ENCODE results near the gene KCNG2.

KCNG2 gene

GRCh38 chr18:79829136-79829854 is 31.6 kb downstream of the KCNG2 start:
- Histone ChIP-seq H3K9ac (ENCODE audit: low read length) (no peak overlapping the region), H3K27me3 (ENCODE audit: insufficient read depth, low read length) (no peaks in the 10 kb centered on the region), H3K4me3 (ENCODE audit: low read depth, low read length, poor library complexity, severe bottlenecking) (no peak overlapping the region), H3K79me2 (ENCODE audit: insufficient read depth, low read length) (no peaks in the 10 kb centered on the region), H3K4me1 (ENCODE audit: insufficient read depth, low read length, severe bottlenecking) (peaks cover 5% of the 10 kb centered on the region), H3K9me3 (ENCODE audit: low read length) (no peaks in the 10 kb centered on the region), H3K36me3 (ENCODE audit: insufficient read depth, low read length) (no peaks in the 10 kb centered on the region), H3K27ac (ENCODE audit: low read depth, low read length, poor library complexity, severe bottlenecking) (no peak overlapping the region), H3F3A (ENCODE audit: insufficient read depth, low read length) (no peaks in the 10 kb centered on the region), H3K9me2 (ENCODE audit: low read depth, low read length) (no peaks in the 10 kb centered on the region), H3K4me2 (ENCODE audit: low read length) (no peak overlapping the region), H2AFZ (ENCODE audit: low read length) (no peak overlapping the region), H4K20me1 (ENCODE audit: insufficient read depth, low read length) (no peaks in the 10 kb centered on the region)
- TF ChIP-seq CTCF (IDR thresholded peaks at IDR 0.05; ENCODE audit: low read length) (no peak), EZH2 (IDR thresholded peaks at IDR 0.05; ENCODE audit: borderline replicate concordance, low read length) (no peak)

- Histone ChIP-seq H3F3A (ENCODE audit: insufficient read depth, low read length) (no peaks in the 10 kb centered on the region), H3K79me2 (ENCODE audit: insufficient read depth, low read length) (no peaks in the 10 kb centered on the region), H3K27ac (ENCODE audit: low read depth, low read length, poor library complexity, severe bottlenecking) (no peak overlapping the region), H3K27me3 (ENCODE audit: insufficient read depth, low read length) (no peaks in the 10 kb centered on the region), H3K9ac (ENCODE audit: low read length) (no peak overlapping the region), H4K20me1 (ENCODE audit: insufficient read depth, low read length) (no peaks in the 10 kb centered on the region), H3K9me2 (ENCODE audit: low read depth, low read length) (no peaks in the 10 kb centered on the region), H3K4me3 (ENCODE audit: low read depth, low read length, poor library complexity, severe bottlenecking) (no peak overlapping the region), H3K36me3 (ENCODE audit: insufficient read depth, low read length) (no peaks in the 10 kb centered on the region), H3K4me2 (ENCODE audit: low read length) (no peak overlapping the region), H3K9me3 (ENCODE audit: low read length) (no peaks in the 10 kb centered on the region), H3K4me1 (ENCODE audit: insufficient read depth, low read length, severe bottlenecking) (no peaks in the 10 kb centered on the region), H2AFZ (ENCODE audit: low read length) (no peak overlapping the region)
- no peak for TF ChIP-seq CTCF (IDR thresholded peaks at IDR 0.05; ENCODE audit: low read length)
- no peak for TF ChIP-seq EZH2 (IDR thresholded peaks at IDR 0.05; ENCODE audit: borderline replicate concordance, low read length)
Observed at GRCh38 chr18:79832169-79832568, 34.4 kb downstream of the KCNG2 start.

- no peaks in the 10 kb centered on the region for H3K36me3 ChIP-seq (ENCODE audit: insufficient read depth, low read length)
- H3F3A ChIP-seq (ENCODE audit: insufficient read depth, low read length) = no peaks in the 10 kb centered on the region
- no peak overlapping the region for H3K27ac ChIP-seq (ENCODE audit: low read depth, low read length, poor library complexity, severe bottlenecking)
- H3K9me3 ChIP-seq (ENCODE audit: low read length) = no peaks in the 10 kb centered on the region
- H4K20me1 ChIP-seq (ENCODE audit: insufficient read depth, low read length) = no peaks in the 10 kb centered on the region
- H3K27me3 ChIP-seq (ENCODE audit: insufficient read depth, low read length) = no peaks in the 10 kb centered on the region
- H3K9me2 ChIP-seq (ENCODE audit: low read depth, low read length) = no peaks in the 10 kb centered on the region
- no peak overlapping the region for H3K9ac ChIP-seq (ENCODE audit: low read length)
- H2AFZ ChIP-seq (ENCODE audit: low read length) = no peak overlapping the region
- no peaks in the 10 kb centered on the region for H3K79me2 ChIP-seq (ENCODE audit: insufficient read depth, low read length)
- no peak overlapping the region for H3K4me2 ChIP-seq (ENCODE audit: low read length)
- H3K4me1 ChIP-seq (ENCODE audit: insufficient read depth, low read length, severe bottlenecking) = no peaks in the 10 kb centered on the region
- TF ChIP-seq EZH2 (IDR thresholded peaks at IDR 0.05; ENCODE audit: borderline replicate concordance, low read length) = no peak
- TF ChIP-seq CTCF (IDR thresholded peaks at IDR 0.05; ENCODE audit: low read length) = no peak
- no peak overlapping the region for H3K4me3 ChIP-seq (ENCODE audit: low read depth, low read length, poor library complexity, severe bottlenecking)
Observed at GRCh38 chr18:79834834-79835233, 37.1 kb downstream of the KCNG2 start.
